ENCODE measurements around the gene KIRREL3.

- TF ChIP-seq SUZ12 (IDR thresholded peaks at IDR 0.05; ENCODE audit: extremely low read depth, insufficient read depth, insufficient read length) (no peak), YY1 (IDR thresholded peaks at IDR 0.05; ENCODE audit: insufficient read depth, insufficient read length) (no peak), ZNF274 (IDR thresholded peaks at IDR 0.05; ENCODE audit: low read depth, low read length) (no peak)
Observed at GRCh38 chr11:126391970-126392632, 608.5 kb downstream of the KIRREL3 start.

All from NT2/D1 (cell line).